ENCODE measurements around the gene RARB.

- TF ChIP-seq CTCF (IDR thresholded peaks at IDR 0.05) (peak in 1 of 3 experiments; percentile 35), POLR2A (IDR thresholded peaks at IDR 0.05) (no peak)
Observed at GRCh38 chr3:25468866-25469319, 40.8 kb downstream of the RARB start.

Measured in vagina (tissue), 2 donors.